GM12892 (cell line): ENCODE measurements around the gene TEX11.
"Not testable (repeated sequence)": the region's sequence is repeated elsewhere in the genome, so short reads cannot be mapped to it uniquely, and the experiment has no call there.

ENCODE experiments used
- POLR2A ChIP-seq: IDR thresholded peaks from 2 replicates; pipeline ENCODE4 v1.6.1; 2011; ENCODE audit warnings: low read depth, low read length, control low read depth
- TAF1 ChIP-seq: IDR thresholded peaks from 2 replicates; pipeline ENCODE4 v1.6.1; 2011; ENCODE audit warnings: low read depth, mild to moderate bottlenecking, control low read depth, low read length, borderline replicate concordance

DNA sequence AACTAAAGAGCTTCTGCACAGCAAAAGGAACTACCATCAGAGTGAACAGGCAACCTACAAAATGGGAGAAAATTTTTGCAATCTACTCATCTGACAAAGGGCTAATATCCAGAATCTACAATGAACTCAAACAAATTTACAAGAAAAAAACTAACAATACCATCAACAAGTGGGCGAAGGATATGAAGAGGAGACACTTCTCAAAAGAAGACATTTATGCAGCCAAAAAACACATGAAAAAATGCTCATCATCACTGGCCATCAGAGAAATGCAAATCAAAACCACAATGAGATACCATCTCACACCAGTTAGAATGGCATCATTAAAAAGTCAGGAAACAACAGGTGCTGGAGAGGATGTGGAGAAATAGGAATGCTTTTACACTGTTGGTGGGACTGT lies 64.9 kb downstream of the TEX11 start:
- TF ChIP-seq TAF1, POLR2A: not testable (repeated sequence)
